ENCODE data around the gene GRM5. TPM values are rescaled to one million over a fixed set of nuclear protein-coding genes. Genes with fewer than 3 reads are reported as not detected.
"Not testable (repeated sequence)": the region's sequence is repeated elsewhere in the genome, so short reads cannot be mapped to it uniquely, and the experiment has no call there.

The GRM5 gene
- total RNA-seq, 2 experiments from 2014 or later, result not detected

- H3K4me3 Mint-ChIP-seq; CTCF ChIA-PET; H3K9me3 Mint-ChIP-seq (ENCODE audit: low read depth); DNase-seq; H3K36me3 Mint-ChIP-seq; H3K27me3 Mint-ChIP-seq: not testable (repeated sequence)
- H3K27ac Mint-ChIP-seq, result peak overlapping the region; percentile 61
- ATAC-seq, result peak; percentile 35
- H3K4me1 Mint-ChIP-seq, result peaks cover 19% of the 10 kb centered on the region
Observed at GRCh38 chr11:88844941-88845340, 220.8 kb downstream of the GRM5 start.

DNA sequence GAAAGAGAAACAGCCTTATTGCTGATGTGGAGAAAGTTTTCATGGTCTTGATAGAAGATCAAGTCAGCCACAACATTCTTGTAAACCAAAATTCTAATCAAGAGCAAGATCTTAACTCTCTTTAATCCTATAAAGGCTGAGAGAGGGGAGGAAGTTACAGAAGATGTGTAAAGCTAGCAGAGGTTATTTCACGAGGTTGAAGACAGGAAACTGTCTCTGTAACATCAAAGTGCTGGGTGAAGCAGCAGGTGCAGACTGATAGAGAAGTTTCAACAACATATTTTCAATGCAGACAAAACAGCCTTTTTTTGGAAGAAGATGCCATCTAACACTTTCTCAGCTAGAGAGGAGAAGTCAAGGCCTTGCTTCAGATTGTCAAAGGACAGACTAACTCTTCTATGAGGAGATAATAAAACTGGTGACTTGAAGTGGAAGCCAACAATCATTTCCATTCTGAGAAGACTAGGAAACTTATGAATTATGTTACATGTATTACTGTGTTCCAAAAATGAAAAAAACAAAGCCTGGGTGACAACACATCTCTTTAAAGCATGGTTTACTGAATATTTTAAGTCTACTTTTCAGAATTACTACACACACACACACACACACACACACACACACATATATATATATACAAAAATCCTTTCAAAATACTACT, 221.9 kb downstream of the GRM5 start:
- Mint-ChIP-seq H3K4me1 (peaks cover 19% of the 10 kb centered on the region), H3K27ac (peak overlapping the region; percentile 74)
- peak; percentile 83 for ATAC-seq
- H3K27me3 Mint-ChIP-seq; H3K4me3 Mint-ChIP-seq; H3K9me3 Mint-ChIP-seq (ENCODE audit: low read depth); DNase-seq; H3K36me3 Mint-ChIP-seq; CTCF ChIA-PET: not testable (repeated sequence)

DNA sequence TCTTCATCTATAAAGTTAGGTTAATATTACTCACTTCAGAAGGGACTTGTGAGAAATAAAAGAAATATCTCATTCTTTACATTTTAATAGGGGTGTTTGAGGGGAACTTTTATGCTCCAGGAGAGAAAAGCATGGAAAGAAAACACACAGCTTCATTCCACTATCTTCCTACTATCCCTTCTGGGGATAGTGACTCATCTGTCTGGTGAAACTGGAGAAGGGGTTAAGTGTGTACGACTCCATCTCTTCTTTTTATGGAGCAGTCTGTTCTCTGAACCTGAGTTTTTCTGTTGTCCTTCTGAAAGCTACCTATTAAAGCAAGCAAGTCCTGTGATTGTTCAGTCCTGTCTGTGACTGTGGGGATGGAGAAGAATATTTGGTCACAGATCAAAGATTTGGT, 227.6 kb downstream of the GRM5 start:
- H3K4me1 Mint-ChIP-seq; DNase-seq; H3K27ac Mint-ChIP-seq; ATAC-seq; H3K4me3 Mint-ChIP-seq; H3K9me3 Mint-ChIP-seq (ENCODE audit: low read depth); H3K36me3 Mint-ChIP-seq; H3K27me3 Mint-ChIP-seq; CTCF ChIA-PET: not testable (repeated sequence)

- H3K4me1 Mint-ChIP-seq; H3K36me3 Mint-ChIP-seq; ATAC-seq; H3K27me3 Mint-ChIP-seq; H3K4me3 Mint-ChIP-seq; H3K9me3 Mint-ChIP-seq (ENCODE audit: low read depth); CTCF ChIA-PET; DNase-seq; H3K27ac Mint-ChIP-seq: not testable (repeated sequence)
Observed at GRCh38 chr11:88835709-88836108, 230.1 kb downstream of the GRM5 start.

GRCh38 chr11:88831303-88831890, 234.4 kb downstream of the GRM5 start:
- Mint-ChIP-seq H3K9me3 (ENCODE audit: low read depth) (peaks cover 2% of the 10 kb centered on the region), H3K4me3 (no peak overlapping the region), H3K4me1 (no peaks in the 10 kb centered on the region), H3K27me3 (no peaks in the 10 kb centered on the region), H3K36me3 (no peaks in the 10 kb centered on the region), H3K27ac (no peak overlapping the region)
- DNase-seq, result no peak
- ATAC-seq, result no peak
- CTCF ChIA-PET, result no interaction called here

DNA sequence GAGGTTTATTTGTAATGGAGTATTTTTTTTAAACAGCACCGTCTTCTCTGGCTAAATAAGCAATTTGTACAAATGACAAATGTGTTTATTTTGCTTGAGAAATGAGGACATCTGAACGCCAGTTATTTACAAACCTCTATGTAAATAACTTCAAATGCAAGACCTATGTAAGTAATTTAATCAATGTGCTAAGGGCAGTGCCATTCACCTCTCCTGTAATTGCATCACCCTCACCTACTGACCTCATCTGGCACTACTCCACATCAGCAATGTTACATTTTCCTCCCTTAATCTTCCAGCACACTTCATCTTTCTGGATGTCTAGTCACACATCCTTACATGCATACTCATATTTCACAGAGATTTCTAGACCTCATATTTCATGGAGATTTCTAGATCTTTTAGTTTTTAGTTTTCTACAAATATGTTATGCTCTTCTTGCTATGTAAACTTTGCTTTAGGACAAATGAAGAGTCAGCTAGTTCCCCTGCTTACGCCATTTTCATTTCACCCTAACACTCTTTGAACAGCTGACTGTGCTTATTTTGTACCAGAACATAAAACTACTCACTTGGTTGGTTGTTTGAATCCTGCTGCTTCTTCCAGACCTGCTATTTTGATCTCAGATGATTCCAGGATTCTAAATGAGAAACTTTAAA, 238.6 kb downstream of the GRM5 start:
- H3K4me3 Mint-ChIP-seq, result no peak overlapping the region
- no peaks in the 10 kb centered on the region for H3K27me3 Mint-ChIP-seq
- ATAC-seq, result no peak
- CTCF ChIA-PET, result no interaction called here
- no peaks in the 10 kb centered on the region for H3K36me3 Mint-ChIP-seq
- H3K9me3 Mint-ChIP-seq (ENCODE audit: low read depth), result peaks cover 2% of the 10 kb centered on the region
- DNase-seq, result no peak
- H3K27ac Mint-ChIP-seq, result no peak overlapping the region
- H3K4me1 Mint-ChIP-seq, result no peaks in the 10 kb centered on the region

DNA sequence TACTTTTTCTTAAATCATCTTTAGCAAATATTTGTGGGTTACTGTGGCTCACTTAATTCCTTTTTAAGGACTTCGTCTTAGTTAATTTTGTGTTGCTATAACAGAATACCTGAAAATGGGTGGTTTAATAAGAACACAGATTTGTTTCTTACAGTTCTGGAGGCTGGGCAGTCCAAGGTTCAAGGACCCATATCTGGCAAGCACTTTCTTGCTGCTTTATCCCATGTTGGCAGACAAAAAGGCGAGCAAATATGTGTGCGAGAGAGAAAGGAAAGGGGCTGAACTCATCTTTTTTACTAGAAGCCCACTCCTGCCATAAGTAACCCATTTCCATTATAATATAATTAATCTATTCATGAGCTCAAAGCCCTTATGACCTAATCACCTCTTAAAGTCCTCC, 246.2 kb downstream of the GRM5 start:
- Mint-ChIP-seq H3K27ac (no peak overlapping the region), H3K9me3 (ENCODE audit: low read depth) (no peaks in the 10 kb centered on the region), H3K4me1 (no peaks in the 10 kb centered on the region), H3K36me3 (peaks cover 2% of the 10 kb centered on the region), H3K4me3 (no peak overlapping the region), H3K27me3 (no peaks in the 10 kb centered on the region)
- CTCF ChIA-PET, result no interaction called here
- ATAC-seq, result no peak
- DNase-seq, result no peak

- Mint-ChIP-seq H3K27ac (no peak overlapping the region), H3K9me3 (ENCODE audit: low read depth) (no peaks in the 10 kb centered on the region), H3K27me3 (no peaks in the 10 kb centered on the region), H3K4me1 (no peaks in the 10 kb centered on the region), H3K4me3 (no peak overlapping the region), H3K36me3 (peaks cover 2% of the 10 kb centered on the region)
- no peak for DNase-seq
- CTCF ChIA-PET, result no interaction called here
- ATAC-seq, result no peak
Observed at GRCh38 chr11:88818978-88819377, 246.8 kb downstream of the GRM5 start.

GRCh38 chr11:88815505-88815904, 250.3 kb downstream of the GRM5 start:
- no peaks in the 10 kb centered on the region for H3K4me1 Mint-ChIP-seq
- H3K4me3 Mint-ChIP-seq, result no peak overlapping the region
- ATAC-seq (no peak), DNase-seq (no peak)
- H3K27ac Mint-ChIP-seq, result no peak overlapping the region
- H3K36me3 Mint-ChIP-seq, result peaks cover 2% of the 10 kb centered on the region
- CTCF ChIA-PET, result no interaction called here
- H3K9me3 Mint-ChIP-seq (ENCODE audit: low read depth), result no peaks in the 10 kb centered on the region
- H3K27me3 Mint-ChIP-seq, result no peaks in the 10 kb centered on the region

DNA sequence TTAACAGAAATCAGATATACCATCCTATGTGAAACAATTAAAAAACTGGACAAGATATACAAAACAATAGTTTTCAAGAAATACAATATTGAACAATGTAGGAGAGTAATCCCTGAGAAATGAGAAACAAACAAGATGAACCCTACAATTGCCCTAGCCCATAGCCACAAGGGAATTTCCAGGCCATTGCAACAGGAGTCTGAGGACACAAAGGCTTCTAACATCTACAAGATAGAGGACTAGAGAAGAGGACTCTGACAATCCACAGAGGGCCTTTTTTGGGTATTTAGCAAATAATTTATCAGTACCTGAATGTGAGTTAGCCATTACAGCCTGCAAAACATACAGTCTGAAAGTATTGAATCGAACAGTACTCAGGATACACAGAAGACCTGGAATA, 251.7 kb downstream of the GRM5 start:
- H3K27me3 Mint-ChIP-seq, result no peaks in the 10 kb centered on the region
- CTCF ChIA-PET, result no interaction called here
- peaks cover 2% of the 10 kb centered on the region for H3K36me3 Mint-ChIP-seq
- DNase-seq (no peak), ATAC-seq (no peak)
- H3K4me3 Mint-ChIP-seq, result no peak overlapping the region
- no peaks in the 10 kb centered on the region for H3K4me1 Mint-ChIP-seq
- H3K9me3 Mint-ChIP-seq (ENCODE audit: low read depth), result no peaks in the 10 kb centered on the region
- H3K27ac Mint-ChIP-seq, result no peak overlapping the region

DNA sequence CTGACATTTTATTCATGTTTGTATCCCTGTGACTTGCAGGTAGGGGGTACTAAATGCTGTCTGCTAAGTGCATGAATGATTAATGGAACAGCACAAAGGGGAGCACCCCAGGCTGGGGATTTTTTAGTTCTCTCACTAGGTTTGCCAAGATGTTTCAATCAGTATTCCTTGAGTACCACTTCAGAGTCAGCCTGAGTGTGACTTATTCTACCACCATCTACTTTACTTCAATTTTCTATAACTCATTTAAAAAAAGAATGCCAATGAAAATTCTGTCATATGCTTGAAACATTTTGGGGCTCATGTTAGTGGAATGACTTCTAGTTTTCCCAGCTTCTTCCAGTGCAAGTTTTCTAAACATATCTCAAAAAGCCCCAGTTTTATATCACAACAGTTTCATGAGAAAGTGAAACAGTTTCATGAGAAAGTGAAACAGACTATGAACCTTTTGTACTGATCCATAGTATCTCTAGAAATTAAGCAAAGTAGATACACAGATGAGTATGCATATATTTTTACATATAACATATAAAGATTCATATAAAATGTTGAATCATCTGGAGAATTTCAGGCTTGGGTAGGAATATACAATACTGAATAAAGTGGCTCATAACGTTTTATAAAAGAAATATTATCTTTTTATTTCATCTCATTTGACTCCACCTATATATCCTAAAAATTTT, 252.4 kb downstream of the GRM5 start:
- no peaks in the 10 kb centered on the region for H3K9me3 Mint-ChIP-seq (ENCODE audit: low read depth)
- CTCF ChIA-PET, result no interaction called here
- H3K36me3 Mint-ChIP-seq, result peaks cover 2% of the 10 kb centered on the region
- no peak overlapping the region for H3K4me3 Mint-ChIP-seq
- no peak for ATAC-seq
- H3K4me1 Mint-ChIP-seq, result no peaks in the 10 kb centered on the region
- H3K27ac Mint-ChIP-seq, result no peak overlapping the region
- H3K27me3 Mint-ChIP-seq, result no peaks in the 10 kb centered on the region
- no peak for DNase-seq

DNA sequence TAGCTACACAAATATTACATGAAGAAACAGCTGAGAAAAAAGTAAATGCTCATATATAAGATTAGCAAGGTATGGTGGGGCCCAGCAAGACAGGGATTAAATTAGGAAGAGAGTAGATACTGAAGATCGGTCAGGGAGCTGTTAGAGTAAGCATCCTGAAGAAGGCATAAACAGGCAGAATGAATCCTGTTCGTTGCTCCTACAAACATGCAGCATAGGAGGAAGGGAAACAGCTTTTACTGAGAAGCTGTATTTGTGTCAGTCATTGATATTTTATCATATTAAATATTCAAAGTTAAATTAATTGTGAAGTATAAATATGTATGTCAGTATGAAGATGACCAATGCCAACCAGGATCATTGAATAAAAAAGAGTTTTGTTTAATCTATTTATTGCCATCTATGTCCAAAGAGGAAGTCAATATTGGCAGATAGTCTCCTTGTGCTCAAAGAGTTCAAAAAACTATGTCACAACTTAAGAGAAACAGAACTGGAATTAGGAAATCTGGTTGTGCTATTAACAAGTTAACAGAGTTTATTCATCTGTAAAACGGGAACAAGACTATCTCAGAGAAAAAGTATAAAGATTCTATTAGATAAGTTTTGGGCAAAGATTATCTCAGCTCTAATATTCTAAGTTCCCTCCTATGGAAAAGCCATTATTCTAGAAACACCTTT, 255.2 kb downstream of the GRM5 start:
- DNase-seq (no peak), ATAC-seq (no peak)
- CTCF ChIA-PET, result no interaction called here
- H3K27me3 Mint-ChIP-seq, result no peaks in the 10 kb centered on the region
- H3K9me3 Mint-ChIP-seq (ENCODE audit: low read depth), result no peaks in the 10 kb centered on the region
- H3K36me3 Mint-ChIP-seq, result peaks cover 2% of the 10 kb centered on the region
- H3K27ac Mint-ChIP-seq, result no peak overlapping the region
- no peak overlapping the region for H3K4me3 Mint-ChIP-seq
- no peaks in the 10 kb centered on the region for H3K4me1 Mint-ChIP-seq

DNA sequence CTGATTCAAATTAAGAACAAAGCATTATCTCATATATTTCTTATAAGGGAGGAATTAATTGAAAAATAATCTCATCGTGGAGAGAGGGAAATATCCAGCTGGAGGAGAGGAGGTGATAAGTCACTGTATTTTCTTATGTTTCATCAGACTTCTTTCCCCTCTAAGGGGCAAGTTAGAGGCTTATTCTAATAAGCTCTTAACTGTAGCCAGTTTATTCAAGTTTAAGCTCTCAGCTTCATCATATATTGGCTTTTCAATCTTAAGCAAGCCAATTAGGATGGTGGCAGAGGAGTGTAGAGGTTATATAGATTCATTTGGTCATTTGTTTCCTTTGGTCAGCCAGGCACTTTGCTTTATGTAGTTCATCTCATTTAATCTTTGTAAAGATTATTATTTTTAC, 256.7 kb downstream of the GRM5 start:
- Mint-ChIP-seq H3K4me3 (no peak overlapping the region), H3K27me3 (no peaks in the 10 kb centered on the region), H3K9me3 (ENCODE audit: low read depth) (no peaks in the 10 kb centered on the region), H3K27ac (no peak overlapping the region), H3K36me3 (no peaks in the 10 kb centered on the region), H3K4me1 (no peaks in the 10 kb centered on the region)
- DNase-seq (no peak), ATAC-seq (no peak)
- CTCF ChIA-PET, result no interaction called here
